PC-9 (cell line): ENCODE measurements around the gene CD247. TPM values are rescaled to one million over a fixed set of nuclear protein-coding genes. Genes with fewer than 3 reads are reported as not detected.

Experiments
- BruUV-seq: library from RNA; stranded (reverse); fragments of 400-500 nt; replicated peaks from 2 replicates; lab custom pipeline; 2021; lab: Mats Ljungman, UMichigan
- CTCF ChIA-PET: fragments of 300-600 bp; sonication (Branson Sonifier 250); formaldehyde crosslinking; loops from one replicate; lab custom pipeline; 2022; ENCODE audit warnings: antibody characterized with exemption; lab: Charles Lee
- POLR2A ChIA-PET: fragments of 300-600 bp; sonication (Branson Sonifier 250); formaldehyde crosslinking; loops from one replicate; lab custom pipeline; 2022; ENCODE audit warnings: antibody characterized with exemption; ENCODE audit not compliant: unreplicated experiment; lab: Charles Lee
- DNase-seq, 2 experiments: peaks; one replicate each; pipeline versions ENCODE4 v3.0.0 to v3.0.0-alpha.2; 2015 to 2022; ENCODE audit warnings: mixed read lengths in 1 of 2
- H2AFZ ChIP-seq: fragments of 200-600 bp; sonication (generic); 2 replicates; pipeline ENCODE4 v1.8.1; 2017; ENCODE audit warnings: antibody characterized with exemption
- H3F3A ChIP-seq: fragments of 200-600 bp; sonication (generic); 2 replicates; pipeline ENCODE4 v1.8.1; 2017; ENCODE audit warnings: antibody characterized with exemption, mild to moderate bottlenecking, low read depth; ENCODE audit not compliant: insufficient read depth
- H3K27ac ChIP-seq: fragments of 200-600 bp; sonication (generic); 2 replicates; pipeline ENCODE4 v1.6.1; 2016; ENCODE audit warnings: mixed run types
- H3K27me3 ChIP-seq: fragments of 200-600 bp; sonication (generic); 2 replicates; pipeline ENCODE4 v1.6.1; 2016; ENCODE audit warnings: low read depth, mixed run types; ENCODE audit not compliant: insufficient read depth
- H3K36me3 ChIP-seq: fragments of 200-600 bp; sonication (generic); 2 replicates; pipeline ENCODE4 v1.6.1; 2016; ENCODE audit warnings: low read depth, mixed run types
- H3K4me1 ChIP-seq: fragments of 200-600 bp; sonication (generic); replicated peaks from 2 replicates; pipeline ENCODE4 v1.6.1; 2016; ENCODE audit warnings: mixed run types; ENCODE audit not compliant: insufficient read depth
- H3K4me2 ChIP-seq: fragments of 200-600 bp; sonication (generic); 2 replicates; pipeline ENCODE4 v1.6.1; 2017; ENCODE audit warnings: mixed run types
- H3K4me3 ChIP-seq: fragments of 200-600 bp; sonication (generic); 2 replicates; pipeline ENCODE4 v1.6.1; 2016; ENCODE audit warnings: mixed run types
- H3K79me2 ChIP-seq: fragments of 200-600 bp; sonication (generic); 2 replicates; pipeline ENCODE4 v1.6.1; 2017; ENCODE audit warnings: low read depth, mixed run types
- H3K9me2 ChIP-seq: fragments of 200-600 bp; sonication (generic); 2 replicates; pipeline ENCODE4 v1.8.1; 2017; ENCODE audit warnings: mild to moderate bottlenecking; ENCODE audit not compliant: insufficient read depth
- H3K9me3 ChIP-seq: fragments of 200-600 bp; sonication (generic); 2 replicates; pipeline ENCODE4 v1.8.1; 2016; ENCODE audit warnings: low read depth; ENCODE audit not compliant: insufficient read depth
- H4K20me1 ChIP-seq: fragments of 200-600 bp; sonication (generic); 2 replicates; pipeline ENCODE4 v1.8.1; 2017; ENCODE audit not compliant: insufficient read depth
- CTCF ChIP-seq: fragments of 200-600 bp; sonication (generic); conservative IDR thresholded peaks from 2 replicates; pipeline ENCODE4 v1.6.1; 2017; ENCODE audit warnings: mixed run types, antibody characterized with exemption, mild to moderate bottlenecking, moderate library complexity
- EZH2 ChIP-seq: fragments of 200-600 bp; sonication (generic); IDR thresholded peaks from 2 replicates; pipeline ENCODE4 v1.8.0; 2017; ENCODE audit warnings: antibody characterized with exemption, low read depth
- intact Hi-C: fragments of 100-400 bp; cut with micrococcal nuclease; formaldehyde crosslinking; loops from one replicate; pipeline ENCODE4 v1.10.0; 2022; ENCODE audit not compliant: unreplicated experiment
- total RNA-seq: library from RNA; stranded (reverse); gene quantifications from 2 replicates; pipeline ENCODE4 v1.2.3, GENCODE V29; 2021

Gene CD247
- total RNA-seq, 1 experiment from 2014 or later, result not detected

- ChIA-PET CTCF (no interaction called here), POLR2A (no interaction called here)
- Histone ChIP-seq H3K4me2 (no peak overlapping the region), H3K4me3 (no peak overlapping the region), H3K9me3 (no peaks in the 10 kb centered on the region), H3K27me3 (no peaks in the 10 kb centered on the region), H3K4me1 (no peaks in the 10 kb centered on the region), H2AFZ (no peak overlapping the region), H3K79me2 (no peaks in the 10 kb centered on the region), H3K27ac (no peak overlapping the region), H3K9me2 (no peaks in the 10 kb centered on the region), H3F3A (no peaks in the 10 kb centered on the region), H4K20me1 (no peaks in the 10 kb centered on the region), H3K36me3 (no peaks in the 10 kb centered on the region)
- TF ChIP-seq CTCF (no peak), EZH2 (no peak)
- DNase-seq, result no peak
- intact Hi-C loops, result no loop called here
- no TSS peak for BruUV-seq
These were observed 8.7 kb downstream of the CD247 start for GRCh38 chr1:167509587-167509986.

- Histone ChIP-seq H2AFZ (no peak overlapping the region), H3K9me2 (no peaks in the 10 kb centered on the region), H3K27ac (no peak overlapping the region), H3K4me3 (no peak overlapping the region), H3K36me3 (no peaks in the 10 kb centered on the region), H3K4me2 (no peak overlapping the region), H3K79me2 (no peaks in the 10 kb centered on the region), H3F3A (no peaks in the 10 kb centered on the region), H3K27me3 (peaks cover under 1% of the 10 kb centered on the region; the same call in 1 of the 2 replicates), H3K4me1 (no peaks in the 10 kb centered on the region), H4K20me1 (no peaks in the 10 kb centered on the region), H3K9me3 (no peaks in the 10 kb centered on the region)
- ChIA-PET POLR2A (no interaction called here), CTCF (no interaction called here)
- intact Hi-C loops, result no loop called here
- DNase-seq, result no peak
- no TSS peak for BruUV-seq
- TF ChIP-seq CTCF (no peak), EZH2 (no peak)
These were observed 10.6 kb downstream of the CD247 start for GRCh38 chr1:167507719-167508118.

- Histone ChIP-seq H3K4me2 (no peak overlapping the region), H3K27me3 (peaks cover 26% of the 10 kb centered on the region), H4K20me1 (no peaks in the 10 kb centered on the region), H3F3A (no peaks in the 10 kb centered on the region), H3K4me1 (no peaks in the 10 kb centered on the region), H3K9me3 (no peaks in the 10 kb centered on the region), H3K36me3 (no peaks in the 10 kb centered on the region), H3K9me2 (no peaks in the 10 kb centered on the region), H3K79me2 (no peaks in the 10 kb centered on the region), H3K4me3 (no peak overlapping the region), H2AFZ (no peak overlapping the region), H3K27ac (no peak overlapping the region)
- ChIA-PET POLR2A (no interaction called here), CTCF (no interaction called here)
- no TSS peak for BruUV-seq
- intact Hi-C loops, result no loop called here
- no peak for TF ChIP-seq EZH2
- no peak for TF ChIP-seq CTCF
- no peak for DNase-seq
These were observed 13.9 kb downstream of the CD247 start for GRCh38 chr1:167504467-167504827.
